ENCODE results near the gene PYROXD2. TPM values are rescaled to one million over a fixed set of nuclear protein-coding genes. Genes with fewer than 3 reads are reported as not detected.
"Not testable (repeated sequence)": the region's sequence is repeated elsewhere in the genome, so short reads cannot be mapped to it uniquely, and the experiment has no call there.

Gene PYROXD2
- polyA plus RNA-seq, 12 donors, result 8.1 to 24.8 (median 13.7) TPM; not detected in 2

DNA sequence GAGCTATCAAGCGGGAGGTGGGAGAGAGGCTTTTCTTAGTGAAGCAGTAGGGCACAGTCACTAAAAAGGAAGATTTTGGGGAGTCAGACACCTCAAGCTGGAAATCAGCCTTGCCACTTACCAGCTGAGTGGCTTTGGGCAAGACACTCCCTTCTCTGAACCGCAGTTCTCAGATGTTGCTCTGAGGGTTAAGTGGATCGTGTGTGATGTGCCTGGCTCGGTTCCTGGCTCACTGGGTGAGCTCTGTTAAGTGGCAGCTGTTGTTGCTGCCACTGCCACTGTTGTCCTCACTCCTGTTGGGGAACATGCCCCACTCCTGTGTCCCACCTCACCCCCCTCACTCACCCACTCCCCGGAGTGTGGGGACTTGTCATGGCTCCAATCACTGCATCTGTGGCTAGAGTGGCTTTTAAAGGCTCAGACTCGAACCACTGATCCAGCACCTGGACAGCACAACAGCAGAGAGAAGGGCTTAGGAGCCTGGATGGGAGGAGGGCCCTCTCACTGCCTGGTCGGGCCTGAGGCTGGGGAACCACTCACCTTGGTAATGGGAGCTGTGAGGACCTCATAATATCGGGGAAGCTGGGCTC, 20.0 kb downstream of the PYROXD2 start:
- no peak for DNase-seq

- no peak for DNase-seq
Observed at GRCh38 chr10:98391578-98391991, 23.4 kb downstream of the PYROXD2 start.

DNA sequence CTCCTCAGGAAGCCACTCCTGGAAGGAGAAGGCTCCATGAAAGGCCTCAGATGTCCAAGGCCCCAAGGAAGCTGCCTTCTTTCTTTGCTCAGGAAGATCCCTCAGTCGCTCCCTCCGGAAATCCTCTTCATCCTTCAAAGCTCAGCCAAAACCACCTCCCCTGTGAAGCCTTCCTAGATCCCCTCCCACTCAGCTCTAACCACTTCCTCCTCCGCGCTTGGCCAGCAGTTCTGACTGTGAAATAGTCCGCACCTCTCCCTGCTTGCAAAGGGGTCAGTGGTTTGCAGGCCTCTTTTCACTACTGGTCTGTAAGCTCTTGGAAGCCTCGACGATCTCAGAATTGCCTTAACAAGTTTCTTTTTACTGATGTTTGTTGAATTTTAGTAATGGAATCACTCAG, 23.9 kb downstream of the PYROXD2 start:
- no peak for DNase-seq

DNA sequence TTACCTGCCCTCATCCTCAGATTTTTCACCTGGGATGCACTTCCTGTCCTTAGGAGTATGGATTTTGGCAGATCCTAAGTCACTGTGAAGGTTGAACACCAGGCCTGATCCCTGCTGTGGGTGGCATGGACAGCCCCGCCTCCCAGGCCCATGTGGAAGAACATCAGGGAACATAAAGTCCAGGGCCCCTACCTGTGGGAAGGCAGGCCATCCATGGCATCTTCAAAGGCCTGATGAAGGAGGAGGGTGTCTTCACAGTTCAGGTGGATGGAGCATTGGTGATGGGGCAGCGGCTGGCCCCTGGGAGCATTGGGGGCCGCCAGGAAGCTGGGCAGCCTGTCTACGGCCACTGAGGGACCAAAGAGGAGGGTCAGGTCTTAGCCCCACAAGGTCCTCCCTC, 24.6 kb downstream of the PYROXD2 start:
- DNase-seq, result no peak

GRCh38 chr10:98389398-98389797, 25.6 kb downstream of the PYROXD2 start:
- DNase-seq, result no peak

GRCh38 chr10:98388101-98388655, 26.8 kb downstream of the PYROXD2 start:
- DNase-seq, result no peak

GRCh38 chr10:98384531-98385133, 30.4 kb downstream of the PYROXD2 start:
- no peak for DNase-seq

- no peak for DNase-seq
Observed at GRCh38 chr10:98383869-98384268, 31.1 kb downstream of the PYROXD2 start.

DNA sequence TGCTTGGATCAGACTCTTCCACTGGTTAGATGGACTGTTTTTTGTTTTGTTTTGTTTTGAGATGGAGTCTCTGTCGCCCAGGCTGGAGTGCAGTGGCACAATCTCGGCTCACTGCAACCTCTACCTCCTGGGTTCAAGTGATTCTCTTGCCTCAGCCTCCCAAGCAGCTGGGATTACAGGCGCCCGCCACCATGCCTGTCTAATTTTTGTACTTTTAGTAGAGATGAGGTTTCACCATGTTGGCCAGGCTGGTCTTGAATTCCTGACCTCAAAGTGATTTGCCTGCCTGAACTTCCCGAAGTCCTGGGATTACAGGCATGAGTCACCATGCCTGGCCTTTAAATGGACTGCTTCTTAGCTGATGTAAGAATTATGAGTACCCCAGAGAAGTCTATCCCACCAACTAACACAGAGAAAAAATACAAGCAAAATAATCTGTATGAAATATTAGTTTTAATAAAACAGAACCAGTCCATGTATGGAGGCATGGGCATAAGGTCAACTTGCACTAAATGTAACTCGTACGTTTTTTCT, 31.8 kb downstream of the PYROXD2 start:
- not testable (repeated sequence) for DNase-seq

- no peak for DNase-seq
Observed at GRCh38 chr10:98382691-98383101, 32.3 kb downstream of the PYROXD2 start.

GRCh38 chr10:98380493-98381339, 34.3 kb downstream of the PYROXD2 start:
- no peak for DNase-seq

GRCh38 chr10:98378722-98379121, 36.3 kb downstream of the PYROXD2 start:
- DNase-seq, result no peak

GRCh38 chr10:98377536-98377935, 37.4 kb downstream of the PYROXD2 start:
- DNase-seq, result no peak

DNA sequence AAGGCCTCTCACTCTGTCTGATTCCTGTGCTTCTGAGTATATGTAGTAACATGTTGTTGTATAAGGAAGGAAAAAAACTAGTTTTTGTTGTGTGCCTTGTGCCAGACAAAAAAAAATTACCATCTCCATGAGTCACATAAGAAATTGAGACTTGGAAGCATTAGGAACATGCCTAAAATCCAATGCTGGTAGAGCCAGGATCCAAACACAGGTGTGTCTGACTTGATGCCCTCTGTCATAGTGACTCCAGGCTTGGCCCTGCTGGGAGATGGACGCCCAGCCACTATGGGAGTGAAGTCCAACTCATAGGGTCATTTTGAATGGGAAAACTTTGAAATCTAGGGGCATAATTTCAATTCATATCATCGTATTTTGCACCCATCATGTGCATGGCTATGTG, 38.0 kb downstream of the PYROXD2 start:
- DNase-seq, result no peak

DNA sequence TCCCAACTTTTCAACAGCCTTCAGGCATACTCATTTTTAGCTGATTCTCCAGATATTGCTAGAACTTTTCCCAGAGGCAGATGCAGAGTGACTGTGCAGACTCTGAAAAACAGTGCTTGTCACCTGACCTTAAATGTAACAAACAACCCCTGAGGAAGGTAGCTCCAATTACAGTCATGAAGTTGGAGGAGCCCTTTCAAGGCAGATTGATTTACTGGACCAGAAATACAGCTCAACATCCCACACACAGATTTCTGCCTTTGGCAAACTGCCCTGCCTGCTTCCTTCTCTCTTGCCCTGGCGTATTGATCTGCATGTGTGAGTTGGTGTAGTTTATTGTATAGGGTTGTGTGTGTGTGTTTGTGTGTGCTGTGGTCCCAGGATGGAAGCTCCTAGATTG, 38.5 kb downstream of the PYROXD2 start:
- no peak for DNase-seq

- DNase-seq, result no peak
Observed at GRCh38 chr10:98374217-98374985, 40.6 kb downstream of the PYROXD2 start.

GRCh38 chr10:98373260-98374040, 41.5 kb downstream of the PYROXD2 start:
- no peak for DNase-seq

DNA sequence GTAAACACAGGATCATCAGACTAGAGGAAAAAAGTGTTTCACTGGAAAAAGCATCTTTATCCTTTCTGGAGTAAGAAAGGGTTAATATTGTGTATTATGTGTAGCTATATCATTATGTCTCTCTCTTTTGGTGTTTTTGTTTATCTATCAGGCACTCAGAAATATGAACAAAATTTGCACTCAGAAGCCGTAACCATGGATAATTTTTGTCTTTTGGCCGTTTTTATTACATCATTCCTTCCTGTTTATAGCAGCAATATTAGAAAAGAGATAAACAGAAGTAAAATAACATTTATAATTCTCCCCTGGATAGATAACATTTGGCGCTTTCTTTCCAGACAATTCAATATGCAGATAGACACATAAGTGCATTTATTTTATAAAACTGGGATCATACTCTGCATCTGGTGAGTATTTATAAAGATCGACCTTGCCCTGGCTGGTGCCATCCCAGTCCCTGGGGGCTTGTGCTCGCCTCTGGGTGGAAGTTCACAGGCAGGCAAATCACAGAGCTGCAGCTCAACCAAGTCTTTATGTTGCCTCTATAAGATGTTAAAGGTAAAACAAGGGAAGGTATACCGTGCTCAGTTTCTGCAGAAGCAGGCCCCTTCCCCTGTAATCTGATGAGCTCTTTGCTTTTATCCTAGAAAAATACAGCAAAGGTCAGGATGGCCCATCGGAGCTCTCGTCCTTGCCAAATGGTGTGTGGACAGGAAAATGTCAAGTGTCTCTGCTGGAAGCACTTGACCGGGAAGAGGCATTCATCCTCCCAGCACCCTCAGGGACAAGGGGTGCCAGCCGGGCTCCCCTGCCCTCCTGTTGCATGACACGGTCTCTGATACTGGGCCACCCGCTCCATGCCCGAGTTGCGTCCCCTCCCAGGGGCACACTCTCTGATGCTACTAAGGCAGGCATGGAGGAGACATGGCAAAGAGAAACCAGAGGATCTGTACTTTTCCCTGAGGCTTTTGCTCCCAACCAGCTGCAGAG, 43.9 kb downstream of the PYROXD2 start:
- no peak for DNase-seq

DNA sequence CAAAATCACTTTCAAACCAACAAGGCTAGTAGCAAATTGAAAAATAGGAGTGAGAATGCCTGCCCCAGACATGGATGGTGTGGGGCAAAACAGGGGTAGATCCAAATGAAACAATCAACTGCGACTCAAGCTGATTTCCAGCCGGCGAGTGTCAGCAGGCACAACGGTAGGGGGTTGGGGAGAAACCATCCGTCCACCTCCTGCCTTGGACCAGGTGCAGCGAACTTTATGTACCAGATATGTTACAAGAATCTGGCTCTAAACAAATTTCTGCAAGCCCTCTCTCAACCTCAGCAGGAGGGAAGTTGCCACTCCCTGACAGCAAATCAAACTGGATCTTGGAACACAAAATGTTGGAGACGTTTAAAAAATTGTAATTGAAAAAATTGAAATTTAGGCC, 45.2 kb downstream of the PYROXD2 start:
- no peak for DNase-seq

DNA sequence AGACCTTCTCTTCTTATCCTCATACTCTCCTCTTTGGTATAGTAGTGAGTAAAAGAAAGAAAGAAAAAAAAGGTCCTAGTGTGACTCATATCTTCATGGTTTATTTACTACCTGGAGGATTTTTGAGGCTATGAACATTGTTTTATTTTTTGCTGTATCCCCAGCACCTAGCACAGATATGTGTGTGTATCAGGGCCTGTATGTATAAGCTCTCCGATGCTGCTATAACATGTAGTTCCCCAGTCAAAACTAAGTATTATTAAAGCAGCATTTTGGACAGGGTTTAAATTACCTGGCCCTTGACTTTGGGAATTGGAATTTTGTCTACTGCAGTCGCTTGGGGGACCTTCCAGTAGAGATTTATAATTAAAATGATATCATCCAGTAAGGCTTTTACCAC, 46.3 kb downstream of the PYROXD2 start:
- DNase-seq, result no peak

All from muscle of arm (tissue), 12 donors.